OCI-LY3 (cell line): ENCODE results near the gene STK38L.

Source experiments
- H2AFZ ChIP-seq: fragments of 200-600, 300-600 bp; shearing (Covaris generic); 2 replicates; pipeline ENCODE4 v1.6.0; 2014; ENCODE audit warnings: antibody characterized with exemption, low read depth, low read length
- H3K27ac ChIP-seq: fragments of 200-600, 300-600 bp; sonication (generic); 2 replicates; pipeline ENCODE4 v1.5.1; 2014; ENCODE audit warnings: mild to moderate bottlenecking, low read length, moderate library complexity, mixed read lengths
- H3K27me3 ChIP-seq: fragments of 200-600, 300-600 bp; sonication (generic); 2 replicates; pipeline ENCODE4 v1.6.1; 2014; ENCODE audit warnings: low read depth, low read length, mixed read lengths
- H3K36me3 ChIP-seq: fragments of 200-600, 300-600 bp; sonication (generic); replicated peaks from 2 replicates; pipeline ENCODE3; 2014; ENCODE audit warnings: low read depth, low read length, mixed read lengths
- H3K4me1 ChIP-seq: fragments of 300-600, 200-600 bp; sonication (generic); 2 replicates; pipeline ENCODE4 v1.6.1; 2014; ENCODE audit warnings: low read length, mixed read lengths
- H3K4me2 ChIP-seq: fragments of 200-600, 300-600 bp; sonication (generic); 2 replicates; pipeline ENCODE4 v1.6.1; 2014; ENCODE audit warnings: low read length, mixed read lengths
- H3K4me3 ChIP-seq: fragments of 300-600, 200-600 bp; sonication (generic); 2 replicates; pipeline ENCODE4 v1.5.1; 2014; ENCODE audit warnings: antibody characterized with exemption, mild to moderate bottlenecking, low read length, moderate library complexity
- H3K79me2 ChIP-seq: fragments of 300-600, 200-600 bp; shearing (Covaris generic); 2 replicates; pipeline ENCODE4 v1.6.1; 2014; ENCODE audit warnings: mild to moderate bottlenecking, low read length, mixed read lengths
- H3K9ac ChIP-seq: fragments of 300-600, 200-600 bp; shearing (Covaris generic); 2 replicates; pipeline ENCODE4 v1.6.0; 2014; ENCODE audit warnings: mild to moderate bottlenecking, low read length, moderate library complexity
- H3K9me3 ChIP-seq: fragments of 200-600, 300-600 bp; shearing (Covaris generic); 2 replicates; pipeline ENCODE4 v1.6.1; 2014; ENCODE audit warnings: low read length, mixed read lengths; ENCODE audit not compliant: insufficient read depth
- H4K20me1 ChIP-seq: fragments of 200-600, 300-600 bp; sonication (generic); 2 replicates; pipeline ENCODE4 v1.6.1; 2016; ENCODE audit warnings: low read length, mixed read lengths; ENCODE audit not compliant: insufficient read depth
- CTCF ChIP-seq: fragments of 200-600, 300-600 bp; sonication (generic); IDR thresholded peaks from 2 replicates; pipeline ENCODE4 v1.5.1; 2014; ENCODE audit warnings: antibody characterized with exemption, low read length, low read depth
- EZH2phosphoT487 ChIP-seq: fragments of 200-600 bp; shearing (Covaris generic); IDR thresholded peaks from 2 replicates; pipeline ENCODE4 v1.6.1; 2018; ENCODE audit warnings: antibody characterized with exemption, mixed run types, low read depth

STK38L gene

GRCh38 chr12:27220055-27220987 lies 23.8 kb upstream of the STK38L start:
- H3K27me3 ChIP-seq = no peaks in the 10 kb centered on the region
- H3K27ac ChIP-seq = peak overlapping the region; percentile 97
- no peak overlapping the region for H2AFZ ChIP-seq
- no peak for TF ChIP-seq EZH2phosphoT487
- no peak for TF ChIP-seq CTCF
- peak overlapping the region; percentile 83 for H3K9ac ChIP-seq
- no peaks in the 10 kb centered on the region for H3K79me2 ChIP-seq
- H3K36me3 ChIP-seq = peaks cover 6% of the 10 kb centered on the region
- H3K4me1 ChIP-seq = peaks cover 85% of the 10 kb centered on the region
- peak overlapping the region; percentile 50 for H3K4me3 ChIP-seq
- H3K9me3 ChIP-seq = no peaks in the 10 kb centered on the region
- H3K4me2 ChIP-seq = peak overlapping the region; percentile 77
- no peaks in the 10 kb centered on the region for H4K20me1 ChIP-seq

GRCh38 chr12:27220988-27221345 lies 23.1 kb upstream of the STK38L start:
- Histone ChIP-seq H3K79me2 (no peaks in the 10 kb centered on the region), H3K4me1 (peaks cover 88% of the 10 kb centered on the region), H3K27ac (peak overlapping the region; percentile 97), H3K4me2 (peak overlapping the region; percentile 48), H3K9ac (peak overlapping the region; percentile 83), H2AFZ (no peak overlapping the region), H3K27me3 (no peaks in the 10 kb centered on the region), H3K36me3 (peaks cover 6% of the 10 kb centered on the region), H3K9me3 (no peaks in the 10 kb centered on the region), H4K20me1 (no peaks in the 10 kb centered on the region), H3K4me3 (peak overlapping the region; percentile 36)
- no peak for TF ChIP-seq CTCF
- TF ChIP-seq EZH2phosphoT487 = no peak

GRCh38 chr12:27221625-27222387 lies 22.3 kb upstream of the STK38L start:
- peak overlapping the region; percentile 97 for H3K27ac ChIP-seq
- peaks cover 6% of the 10 kb centered on the region for H3K36me3 ChIP-seq
- TF ChIP-seq EZH2phosphoT487 (no peak), CTCF (no peak; the same call in 1 of the 2 replicates)
- H3K4me3 ChIP-seq = peak overlapping the region; percentile 73
- peak overlapping the region; percentile 97 for H3K9ac ChIP-seq
- H3K4me1 ChIP-seq = peaks cover 86% of the 10 kb centered on the region
- no peak overlapping the region for H2AFZ ChIP-seq
- no peaks in the 10 kb centered on the region for H3K9me3 ChIP-seq
- no peaks in the 10 kb centered on the region for H3K79me2 ChIP-seq
- peak overlapping the region; percentile 95 for H3K4me2 ChIP-seq
- no peaks in the 10 kb centered on the region for H3K27me3 ChIP-seq
- H4K20me1 ChIP-seq = no peaks in the 10 kb centered on the region

GRCh38 chr12:27226407-27226929 lies 17.6 kb upstream of the STK38L start:
- Histone ChIP-seq H3K27me3 (no peaks in the 10 kb centered on the region), H3K9me3 (no peaks in the 10 kb centered on the region), H2AFZ (peak overlapping the region; percentile 21; the same call in 1 of the 2 replicates), H3K9ac (no peak overlapping the region), H3K4me1 (peaks cover 49% of the 10 kb centered on the region), H3K36me3 (peaks cover 6% of the 10 kb centered on the region), H3K4me3 (no peak overlapping the region), H3K27ac (no peak overlapping the region), H3K4me2 (no peak overlapping the region), H4K20me1 (no peaks in the 10 kb centered on the region), H3K79me2 (no peaks in the 10 kb centered on the region)
- TF ChIP-seq CTCF (no peak), EZH2phosphoT487 (no peak)
